Progenitor cell of endocrine pancreas (in vitro differentiated cells): ENCODE results near the gene DOCK9. TPM values are rescaled to one million over a fixed set of nuclear protein-coding genes. Genes with fewer than 3 reads are reported as not detected.
A peak's percentile ranks its signal among the peaks of the same experiment; 100 is the strongest.

Source experiments
- DNase-seq: peaks from one replicate; pipeline ENCODE4 v3.0.0; 2021; ENCODE audit warnings: low spot score; ENCODE audit not compliant: unreplicated experiment
- H3K27ac Mint-ChIP-seq: 2 replicates; pipeline ENCODE4 v1.8.0; 2021; ENCODE audit warnings: mild to moderate bottlenecking, moderate library complexity, mixed read lengths
- H3K27me3 Mint-ChIP-seq: 2 replicates; pipeline ENCODE4 v1.8.0; 2021; ENCODE audit warnings: mixed read lengths
- H3K36me3 Mint-ChIP-seq: 2 replicates; pipeline ENCODE4 v1.8.0; 2022; ENCODE audit warnings: mixed read lengths; ENCODE audit not compliant: insufficient read depth
- H3K4me1 Mint-ChIP-seq: 2 replicates; pipeline ENCODE4 v1.8.0; 2021; ENCODE audit warnings: low read depth, mixed read lengths
- H3K4me3 Mint-ChIP-seq: 2 replicates; pipeline ENCODE4 v1.8.0; 2021; ENCODE audit warnings: low read depth, mild to moderate bottlenecking, moderate library complexity, mixed read lengths
- H3K9me3 Mint-ChIP-seq: 2 replicates; pipeline ENCODE4 v1.8.0; 2021; ENCODE audit warnings: low read depth, mixed read lengths
- CTCF ChIP-seq: fragments of 200-600 bp; sonication (generic); IDR thresholded peaks from one replicate; pipeline ENCODE4 v1.5.0; 2021; ENCODE audit warnings: antibody characterized with exemption, mild to moderate bottlenecking; ENCODE audit not compliant: unreplicated experiment
- total RNA-seq: library from RNA; stranded (reverse); gene quantifications from 2 replicates; pipeline ENCODE4 v1.2.1, GENCODE V29; 2021

The DOCK9 gene
- total RNA-seq, 1 donor from 2014 or later: 35.7 TPM

GRCh38 chr13:98824376-98825160 lies 153.3 kb downstream of the DOCK9 start:
- peaks cover 13% of the 10 kb centered on the region for H3K4me1 Mint-ChIP-seq
- no peak for TF ChIP-seq CTCF
- H3K4me3 Mint-ChIP-seq: no peak overlapping the region
- H3K9me3 Mint-ChIP-seq: no peaks in the 10 kb centered on the region
- no peak overlapping the region for H3K27ac Mint-ChIP-seq
- H3K27me3 Mint-ChIP-seq: no peaks in the 10 kb centered on the region
- H3K36me3 Mint-ChIP-seq: no peaks in the 10 kb centered on the region
- no peak for DNase-seq

- Mint-ChIP-seq H3K27ac (no peak overlapping the region), H3K4me1 (peaks cover 13% of the 10 kb centered on the region), H3K4me3 (no peak overlapping the region), H3K27me3 (no peaks in the 10 kb centered on the region), H3K36me3 (no peaks in the 10 kb centered on the region), H3K9me3 (no peaks in the 10 kb centered on the region)
- DNase-seq: no peak
- no peak for TF ChIP-seq CTCF
These were observed 154.4 kb downstream of the DOCK9 start for GRCh38 chr13:98823442-98823841.

- H3K4me3 Mint-ChIP-seq: no peak overlapping the region
- H3K27ac Mint-ChIP-seq: peak overlapping the region; percentile 45
- no peaks in the 10 kb centered on the region for H3K36me3 Mint-ChIP-seq
- no peaks in the 10 kb centered on the region for H3K9me3 Mint-ChIP-seq
- no peak for TF ChIP-seq CTCF
- H3K27me3 Mint-ChIP-seq: no peaks in the 10 kb centered on the region
- DNase-seq: no peak
- H3K4me1 Mint-ChIP-seq: peaks cover 13% of the 10 kb centered on the region
These were observed 155.6 kb downstream of the DOCK9 start for GRCh38 chr13:98822225-98822606.

GRCh38 chr13:98821372-98822224 lies 156.3 kb downstream of the DOCK9 start:
- no peak for DNase-seq
- no peak for TF ChIP-seq CTCF
- Mint-ChIP-seq H3K27ac (no peak overlapping the region), H3K4me1 (peaks cover 13% of the 10 kb centered on the region), H3K4me3 (no peak overlapping the region), H3K9me3 (no peaks in the 10 kb centered on the region), H3K27me3 (no peaks in the 10 kb centered on the region), H3K36me3 (no peaks in the 10 kb centered on the region)

GRCh38 chr13:98820744-98821371 lies 157.0 kb downstream of the DOCK9 start:
- no peak overlapping the region for H3K4me3 Mint-ChIP-seq
- no peak for TF ChIP-seq CTCF
- H3K4me1 Mint-ChIP-seq: peaks cover 13% of the 10 kb centered on the region
- H3K27ac Mint-ChIP-seq: peak overlapping the region; percentile 34
- H3K9me3 Mint-ChIP-seq: no peaks in the 10 kb centered on the region
- no peaks in the 10 kb centered on the region for H3K27me3 Mint-ChIP-seq
- DNase-seq: no peak
- H3K36me3 Mint-ChIP-seq: no peaks in the 10 kb centered on the region
